Panc1 (cell line): ENCODE measurements around the gene TMEM30B.
A peak's percentile ranks its signal among the peaks of the same experiment; 100 is the strongest.

ENCODE experiments used
- POLR2AphosphoS5 ChIP-seq: IDR thresholded peaks from 2 replicates; pipeline ENCODE4 v1.6.1; 2012; ENCODE audit warnings: mild to moderate bottlenecking, low read depth, low read length, moderate library complexity
- SIN3A ChIP-seq: IDR thresholded peaks from 2 replicates; pipeline ENCODE4 v1.6.1; 2012; ENCODE audit warnings: low read depth, mild to moderate bottlenecking, low read length, moderate library complexity, borderline replicate concordance; ENCODE audit not compliant: insufficient read depth
- TCF7L2 ChIP-seq: IDR thresholded peaks from 2 replicates; pipeline ENCODE4 v1.6.1; 2011; ENCODE audit warnings: mild to moderate bottlenecking, low read depth, low read length, inconsistent platforms
- TF ChIP-seq, protein P1 (sequence below): fragments of 450-650 bp; IDR thresholded peaks from 2 replicates; pipeline ENCODE4 v1.5.1; 2017; ENCODE audit warnings: mild to moderate bottlenecking
- TF ChIP-seq, protein P2 (sequence below), 2 experiments: IDR thresholded peaks; 2 replicates each; pipeline ENCODE4 v1.6.1; 2011 to 2012; ENCODE audit warnings: low read depth in 2 of 2, control low read depth in 1 of 2, low read length in 1 of 2, mild to moderate bottlenecking in 1 of 2, moderate library complexity in 1 of 2; ENCODE audit not compliant: insufficient read depth in 1 of 2

DNA sequence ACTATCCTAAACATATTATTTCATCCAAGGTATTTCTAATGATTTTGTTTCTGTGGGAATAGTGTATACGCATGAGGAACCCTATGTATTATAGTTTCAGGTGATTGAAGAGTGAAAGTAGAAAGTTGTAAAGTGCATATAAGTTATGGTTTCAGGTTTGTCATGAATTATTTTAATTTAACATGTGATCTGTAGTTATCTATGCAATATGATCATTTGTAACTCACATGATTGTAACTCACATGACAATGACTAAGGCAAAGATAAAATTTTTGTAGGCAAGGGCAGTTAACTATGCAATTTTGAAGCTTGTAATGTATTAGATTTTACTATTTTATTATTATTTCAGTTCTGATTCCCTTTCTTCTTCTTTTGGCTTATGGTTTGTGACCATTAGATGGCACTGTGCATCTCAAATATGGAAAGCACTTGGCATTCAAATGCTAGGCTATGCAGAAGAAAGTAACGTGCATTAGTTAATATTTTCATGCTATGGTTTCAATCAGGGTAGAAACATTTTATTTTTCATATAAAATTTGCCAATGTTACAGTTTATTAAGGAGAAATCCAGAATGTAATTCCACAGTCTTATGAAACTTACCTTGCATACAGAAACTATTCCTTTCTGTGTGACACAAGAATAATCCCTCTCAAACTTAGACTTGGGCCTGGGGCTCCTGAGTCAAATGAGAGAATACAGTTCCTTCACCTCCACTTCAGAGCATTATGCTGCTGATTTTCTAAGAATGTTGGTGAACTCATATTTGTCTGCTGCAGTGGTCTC lies 15.8 kb upstream of the TMEM30B start:
- TF ChIP-seq, protein P1, sequence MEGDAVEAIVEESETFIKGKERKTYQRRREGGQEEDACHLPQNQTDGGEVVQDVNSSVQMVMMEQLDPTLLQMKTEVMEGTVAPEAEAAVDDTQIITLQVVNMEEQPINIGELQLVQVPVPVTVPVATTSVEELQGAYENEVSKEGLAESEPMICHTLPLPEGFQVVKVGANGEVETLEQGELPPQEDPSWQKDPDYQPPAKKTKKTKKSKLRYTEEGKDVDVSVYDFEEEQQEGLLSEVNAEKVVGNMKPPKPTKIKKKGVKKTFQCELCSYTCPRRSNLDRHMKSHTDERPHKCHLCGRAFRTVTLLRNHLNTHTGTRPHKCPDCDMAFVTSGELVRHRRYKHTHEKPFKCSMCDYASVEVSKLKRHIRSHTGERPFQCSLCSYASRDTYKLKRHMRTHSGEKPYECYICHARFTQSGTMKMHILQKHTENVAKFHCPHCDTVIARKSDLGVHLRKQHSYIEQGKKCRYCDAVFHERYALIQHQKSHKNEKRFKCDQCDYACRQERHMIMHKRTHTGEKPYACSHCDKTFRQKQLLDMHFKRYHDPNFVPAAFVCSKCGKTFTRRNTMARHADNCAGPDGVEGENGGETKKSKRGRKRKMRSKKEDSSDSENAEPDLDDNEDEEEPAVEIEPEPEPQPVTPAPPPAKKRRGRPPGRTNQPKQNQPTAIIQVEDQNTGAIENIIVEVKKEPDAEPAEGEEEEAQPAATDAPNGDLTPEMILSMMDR: peak; percentile 65; the same call in 1 of the 2 replicates
- TF ChIP-seq SIN3A (no peak), POLR2AphosphoS5 (no peak), TCF7L2 (no peak)
- TF ChIP-seq, protein P2, sequence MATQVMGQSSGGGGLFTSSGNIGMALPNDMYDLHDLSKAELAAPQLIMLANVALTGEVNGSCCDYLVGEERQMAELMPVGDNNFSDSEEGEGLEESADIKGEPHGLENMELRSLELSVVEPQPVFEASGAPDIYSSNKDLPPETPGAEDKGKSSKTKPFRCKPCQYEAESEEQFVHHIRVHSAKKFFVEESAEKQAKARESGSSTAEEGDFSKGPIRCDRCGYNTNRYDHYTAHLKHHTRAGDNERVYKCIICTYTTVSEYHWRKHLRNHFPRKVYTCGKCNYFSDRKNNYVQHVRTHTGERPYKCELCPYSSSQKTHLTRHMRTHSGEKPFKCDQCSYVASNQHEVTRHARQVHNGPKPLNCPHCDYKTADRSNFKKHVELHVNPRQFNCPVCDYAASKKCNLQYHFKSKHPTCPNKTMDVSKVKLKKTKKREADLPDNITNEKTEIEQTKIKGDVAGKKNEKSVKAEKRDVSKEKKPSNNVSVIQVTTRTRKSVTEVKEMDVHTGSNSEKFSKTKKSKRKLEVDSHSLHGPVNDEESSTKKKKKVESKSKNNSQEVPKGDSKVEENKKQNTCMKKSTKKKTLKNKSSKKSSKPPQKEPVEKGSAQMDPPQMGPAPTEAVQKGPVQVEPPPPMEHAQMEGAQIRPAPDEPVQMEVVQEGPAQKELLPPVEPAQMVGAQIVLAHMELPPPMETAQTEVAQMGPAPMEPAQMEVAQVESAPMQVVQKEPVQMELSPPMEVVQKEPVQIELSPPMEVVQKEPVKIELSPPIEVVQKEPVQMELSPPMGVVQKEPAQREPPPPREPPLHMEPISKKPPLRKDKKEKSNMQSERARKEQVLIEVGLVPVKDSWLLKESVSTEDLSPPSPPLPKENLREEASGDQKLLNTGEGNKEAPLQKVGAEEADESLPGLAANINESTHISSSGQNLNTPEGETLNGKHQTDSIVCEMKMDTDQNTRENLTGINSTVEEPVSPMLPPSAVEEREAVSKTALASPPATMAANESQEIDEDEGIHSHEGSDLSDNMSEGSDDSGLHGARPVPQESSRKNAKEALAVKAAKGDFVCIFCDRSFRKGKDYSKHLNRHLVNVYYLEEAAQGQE (IDR thresholded peaks at IDR 0.05; ENCODE audit: insufficient read depth in 1 of 2, low read depth in 2 of 2, low read length in 1 of 2): no peak
